ENCODE data around the gene SPAG9.

Gene SPAG9

GRCh38 chr17:51161541-51161940, 40.9 kb upstream of the SPAG9 start:
- TF ChIP-seq CTCF (IDR thresholded peaks at IDR 0.05; ENCODE audit: extremely low read depth, missing control alignments), result no peak

GRCh38 chr17:51159604-51160003, 38.9 kb upstream of the SPAG9 start:
- no peak for TF ChIP-seq CTCF (IDR thresholded peaks at IDR 0.05; ENCODE audit: extremely low read depth, missing control alignments)
- DNase-seq (ENCODE audit: low spot score), result no peak

More at GRCh38 chr17:51161541-51161940, 40.9 kb upstream of the SPAG9 start:
- no peak for DNase-seq (ENCODE audit: low spot score)

- DNase-seq (ENCODE audit: low spot score), result no peak
- TF ChIP-seq CTCF (IDR thresholded peaks at IDR 0.05; ENCODE audit: extremely low read depth, missing control alignments), result no peak
These were observed 34.7 kb upstream of the SPAG9 start for GRCh38 chr17:51155416-51155815.

- no peak for TF ChIP-seq CTCF (IDR thresholded peaks at IDR 0.05; ENCODE audit: extremely low read depth, missing control alignments)
- DNase-seq (ENCODE audit: low spot score), result no peak
These were observed 33.5 kb upstream of the SPAG9 start for GRCh38 chr17:51154176-51154575.

- peak; percentile 91 for DNase-seq (ENCODE audit: low spot score)
- TF ChIP-seq CTCF (IDR thresholded peaks at IDR 0.05; ENCODE audit: extremely low read depth, missing control alignments), result peak; percentile 79
These were observed 32.8 kb upstream of the SPAG9 start, which contains the start of gene NME1 for GRCh38 chr17:51153210-51154072. NME1 (plus strand) TSS chr17:51153559; CDS start chr17:51155655, 2,096 bp downstream.

- DNase-seq (ENCODE audit: low spot score), result no peak
These were observed 32.1 kb upstream of the SPAG9 start for GRCh38 chr17:51152766-51153209.

More at GRCh38 chr17:51152766-51153209, 32.1 kb upstream of the SPAG9 start:
- TF ChIP-seq CTCF (IDR thresholded peaks at IDR 0.05; ENCODE audit: extremely low read depth, missing control alignments), result no peak

All from GM20000 (cell line).